GM18870 (cell line): Measurements from ENCODE around the gene CELF4.

ENCODE experiments used
- ATAC-seq: cut with Tn5 transposase; IDR thresholded peaks from one replicate; pipeline ENCODE4 v1.9.1; 2021; ENCODE audit warnings: moderate library complexity; ENCODE audit not compliant: unreplicated experiment

CELF4 gene

DNA sequence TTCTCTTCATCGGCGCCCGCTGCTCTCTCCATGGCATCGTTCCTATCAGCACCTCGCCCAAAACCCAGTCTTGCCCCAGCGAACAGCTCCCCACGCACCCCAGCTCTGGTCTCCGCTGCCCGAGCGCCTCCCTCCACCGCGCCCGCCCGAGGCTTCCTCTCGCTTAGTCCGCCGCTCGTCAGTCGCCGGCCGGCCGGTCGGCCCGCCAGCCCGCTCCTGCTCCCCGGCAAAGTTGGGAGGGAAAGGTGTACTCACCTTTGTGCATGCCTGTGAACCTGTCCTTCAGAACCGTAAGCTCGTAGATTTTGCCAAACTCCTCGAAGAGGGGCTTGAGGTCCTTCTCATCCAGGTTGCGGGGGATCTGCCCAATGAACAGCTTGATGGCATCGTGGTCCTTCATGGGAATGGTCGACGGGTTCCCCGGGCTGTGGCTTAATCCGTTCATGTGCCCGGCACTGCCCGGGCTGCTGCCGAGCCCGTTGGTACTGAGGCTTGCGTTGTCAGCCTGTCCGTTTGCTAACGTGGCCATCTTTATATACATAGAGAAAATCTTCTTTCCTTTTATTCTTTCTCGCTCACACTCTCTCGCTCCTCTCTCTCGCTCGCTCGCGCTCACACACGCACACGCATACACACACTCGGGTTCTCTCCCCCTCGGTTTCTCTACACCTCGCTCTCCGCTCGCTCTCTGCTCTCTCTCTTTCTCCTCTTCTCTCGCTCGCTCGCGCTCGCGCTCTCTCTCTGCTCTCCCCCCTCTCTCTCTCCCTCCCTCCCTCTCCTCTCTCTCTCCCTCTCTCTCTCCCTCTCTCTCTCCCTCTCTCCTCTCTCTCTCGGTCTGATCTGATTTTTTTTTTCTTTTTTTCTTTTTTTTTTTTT lies at the start of gene CELF4:
Gene CELF4 (minus strand): TSS at position 698 of the 876 bp plus-strand sequence.
- no peak for ATAC-seq

DNA sequence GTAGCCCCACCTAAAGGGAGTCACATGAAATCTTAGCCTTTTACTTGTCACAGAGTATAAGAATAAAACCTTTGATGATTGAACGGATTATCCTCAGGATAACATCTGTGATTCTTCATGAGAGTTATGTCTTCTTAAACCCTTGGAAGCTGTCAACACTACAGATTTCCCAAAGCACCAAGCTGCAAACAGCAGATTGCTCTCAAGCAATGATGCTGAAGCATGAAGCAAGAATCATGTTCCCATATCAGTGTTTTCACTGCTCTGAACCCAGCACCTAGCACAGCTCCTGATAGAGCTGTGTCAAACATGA lies 47.6 kb upstream of the CELF4 start:
- ATAC-seq, result no peak

DNA sequence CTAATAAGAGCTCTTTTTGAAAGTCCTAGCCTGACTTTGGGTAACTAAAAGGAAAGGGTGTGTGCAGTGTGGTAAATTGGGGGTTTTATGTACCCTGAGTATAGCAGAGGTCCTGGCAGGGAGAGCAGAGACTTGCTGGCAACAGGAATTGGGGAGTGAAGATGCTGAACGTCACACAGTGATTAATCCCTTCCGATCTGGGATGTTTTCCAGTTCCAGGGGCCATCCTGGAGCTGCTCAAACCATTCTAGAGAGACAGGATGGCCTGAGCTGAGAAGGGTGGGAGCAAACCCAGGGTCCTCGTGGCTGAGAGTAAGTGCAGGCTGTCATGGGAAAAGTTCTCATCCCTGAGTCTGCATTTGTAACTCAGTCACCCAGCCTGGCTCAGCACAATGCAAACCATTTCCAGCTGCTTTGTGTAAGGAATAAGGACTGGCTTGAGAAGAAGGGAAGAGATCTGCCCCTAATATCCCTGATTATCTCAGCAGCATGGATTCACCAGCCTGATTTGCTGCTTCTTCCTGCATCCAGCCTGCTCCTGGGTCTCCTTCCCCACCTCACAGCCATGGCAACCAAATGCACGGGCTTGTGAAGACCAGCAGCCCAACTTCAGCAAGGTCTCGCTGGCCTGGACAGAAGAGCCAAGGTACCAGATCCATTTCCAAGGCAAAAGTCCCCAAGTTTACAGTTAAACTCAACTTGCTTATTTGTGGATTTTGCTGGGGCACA lies 47.1 kb upstream of the CELF4 start:
- no peak for ATAC-seq

DNA sequence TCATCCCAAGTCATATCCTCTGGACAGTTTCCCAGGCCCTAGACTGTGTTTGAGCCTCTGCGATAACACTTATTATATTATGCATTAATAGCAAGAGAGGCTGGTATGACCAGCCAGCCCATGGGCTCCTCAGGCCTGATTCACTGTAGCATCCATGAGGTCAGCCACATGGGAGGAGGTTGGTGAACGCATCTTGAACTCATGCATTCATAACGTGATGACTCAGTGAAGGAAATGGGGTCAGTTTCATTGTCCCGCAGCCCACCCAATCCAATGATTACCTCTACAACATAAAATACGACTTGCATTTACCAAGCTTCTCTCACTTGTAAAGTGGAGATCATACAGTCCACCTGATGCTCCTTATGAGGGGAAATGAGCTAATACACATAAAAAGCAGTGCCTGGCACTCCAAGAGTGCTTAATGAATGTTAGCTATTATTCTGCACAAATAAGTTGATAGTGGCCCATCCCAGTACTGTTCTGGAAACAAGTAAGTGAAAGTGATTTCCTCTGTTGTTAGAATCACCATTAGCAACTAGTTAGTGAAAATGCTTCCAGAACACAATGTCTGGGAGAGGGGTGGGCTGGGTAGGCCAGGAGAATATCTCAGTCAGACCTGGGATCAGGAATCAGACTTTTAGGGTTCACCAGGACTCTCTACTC lies 46.1 kb upstream of the CELF4 start:
- ATAC-seq, result no peak

DNA sequence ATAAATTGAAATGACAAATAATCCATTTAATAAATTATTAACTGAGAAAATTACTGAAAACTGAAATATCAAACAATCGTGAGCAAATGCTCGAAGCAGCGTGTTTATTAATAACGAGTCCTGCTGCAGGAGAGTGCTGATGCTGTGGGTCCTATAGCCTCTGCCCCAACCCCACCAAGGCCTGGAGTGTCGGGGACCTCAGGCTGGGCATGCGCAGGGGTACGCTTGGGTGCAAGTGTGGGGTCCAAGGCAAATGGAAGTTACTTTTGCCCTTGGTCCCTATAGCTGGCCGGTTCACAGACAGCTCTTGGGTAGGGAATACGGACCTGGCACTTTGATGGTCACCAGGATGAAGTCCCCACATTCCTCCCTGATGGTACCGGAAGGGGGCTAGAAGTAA lies 43.3 kb upstream of the CELF4 start:
- ATAC-seq, result no peak

DNA sequence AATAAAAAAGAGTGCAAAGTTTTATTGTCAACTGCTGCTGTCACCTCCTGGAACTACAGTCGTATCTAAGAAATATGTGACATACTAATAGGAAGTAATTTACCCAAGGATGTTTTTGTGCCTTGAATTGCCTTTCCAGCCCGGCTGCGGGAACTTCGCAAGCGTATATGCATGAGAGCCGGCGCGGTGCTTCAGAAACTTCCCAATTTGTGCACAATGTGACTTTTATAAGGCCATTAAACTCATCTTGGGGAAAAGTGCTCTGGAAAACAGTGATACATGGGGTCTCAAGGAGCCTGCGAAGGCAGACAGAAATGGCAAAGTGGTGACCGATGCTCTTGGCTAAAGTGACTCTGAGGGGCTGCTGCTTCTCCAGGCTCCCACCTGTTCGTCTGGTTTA lies 41.7 kb upstream of the CELF4 start:
- ATAC-seq, result no peak

DNA sequence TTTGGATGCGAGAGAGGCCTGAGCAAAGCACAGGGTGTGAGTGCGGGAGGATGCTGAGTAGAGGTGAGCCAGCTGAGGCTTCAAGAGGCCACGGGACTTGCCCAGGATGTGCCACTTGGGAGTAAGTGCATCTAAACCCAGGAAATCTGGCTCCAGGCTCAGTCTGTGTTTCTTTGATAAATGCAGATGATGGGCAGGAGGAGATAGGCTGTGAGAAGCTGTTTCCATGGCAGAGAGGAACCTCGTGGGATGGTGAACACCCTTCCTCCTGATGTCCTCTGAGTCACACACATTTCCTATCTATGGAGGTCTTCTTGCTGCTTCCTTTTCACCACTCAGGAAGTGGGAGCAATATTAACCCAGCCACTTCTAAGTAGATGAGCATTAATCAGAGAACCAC lies 38.4 kb upstream of the CELF4 start:
- no peak for ATAC-seq

DNA sequence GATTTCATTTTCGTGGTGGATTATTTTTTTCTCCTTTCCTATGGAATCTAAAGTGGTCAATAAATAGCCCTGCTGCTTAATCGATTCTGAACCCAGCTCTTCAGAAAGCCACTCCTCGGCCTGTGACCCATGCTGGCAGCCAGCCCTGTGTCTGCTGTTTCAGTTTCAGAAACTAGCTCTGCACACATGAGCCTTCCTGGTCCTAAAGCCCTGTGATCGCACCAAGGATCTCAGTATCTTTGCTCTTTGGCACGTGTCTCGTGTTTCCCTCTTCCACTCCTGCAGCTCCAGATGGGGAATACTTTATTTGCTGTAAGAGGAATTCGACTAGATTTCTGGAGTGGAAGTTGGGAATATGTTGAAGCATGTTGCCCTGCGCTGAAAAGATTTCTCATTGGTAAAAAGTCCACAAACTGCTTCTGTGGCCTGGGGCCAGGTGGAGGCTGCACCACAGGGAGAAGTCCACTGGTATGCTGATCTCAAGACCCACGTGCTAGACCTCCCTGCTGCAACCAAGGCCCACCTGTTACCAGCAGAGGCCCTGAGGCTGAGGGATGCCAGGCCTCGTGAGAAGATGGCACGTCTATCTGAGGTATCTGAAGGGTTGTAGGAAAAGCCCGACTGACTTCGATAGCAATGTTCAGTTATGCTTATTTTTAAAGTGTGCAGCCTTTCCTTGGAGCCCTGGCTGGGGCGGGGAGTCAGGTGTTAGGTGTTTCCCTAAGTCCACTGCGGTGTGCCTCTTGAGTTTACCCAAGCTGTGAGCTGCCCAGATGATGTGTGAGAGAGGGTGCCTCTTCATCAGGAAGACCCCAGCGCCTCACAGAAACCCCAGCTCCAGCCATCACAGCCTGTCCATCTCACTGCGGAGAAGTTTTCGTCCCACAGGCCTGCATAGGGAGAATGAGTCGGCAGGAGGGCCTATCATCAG lies 33.6 kb upstream of the CELF4 start:
- ATAC-seq, result no peak

DNA sequence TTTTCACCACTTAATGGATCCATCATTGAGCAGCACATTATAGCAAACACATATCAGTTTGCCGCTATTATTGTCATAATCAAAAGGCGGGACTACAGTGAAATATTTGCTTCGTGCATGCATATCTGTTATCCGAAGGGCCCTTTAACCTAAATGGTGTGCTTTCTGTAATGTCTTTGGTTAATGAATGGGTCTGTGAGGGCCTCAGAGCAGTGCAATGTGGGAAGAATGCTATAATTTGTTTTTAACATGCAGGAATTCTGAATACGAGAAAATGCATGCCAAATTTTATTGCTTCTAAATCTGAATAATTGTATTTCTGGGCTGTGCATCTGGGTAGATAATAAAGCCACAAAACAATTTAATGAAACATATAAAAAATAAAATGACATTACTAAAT lies 32.8 kb upstream of the CELF4 start:
- no peak for ATAC-seq

DNA sequence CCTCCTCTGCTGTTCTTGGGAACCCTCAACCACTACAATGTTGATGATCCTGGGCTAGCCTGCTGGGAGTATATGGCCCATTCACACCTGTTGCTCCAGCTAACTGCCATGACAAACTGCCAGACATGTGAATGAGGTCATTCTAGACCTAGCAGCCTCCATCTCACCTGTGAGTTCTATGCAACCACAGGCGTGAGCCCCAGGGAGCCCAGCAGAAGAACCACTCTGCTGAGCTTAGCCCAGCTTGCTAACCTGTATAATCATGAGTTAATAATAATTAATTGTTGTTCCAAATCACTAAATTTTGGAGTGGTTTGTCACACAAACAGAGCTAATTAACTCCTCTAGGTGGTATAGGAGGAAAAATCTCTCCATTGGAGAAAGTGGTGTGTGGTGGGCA lies 24.7 kb upstream of the CELF4 start:
- ATAC-seq, result no peak

DNA sequence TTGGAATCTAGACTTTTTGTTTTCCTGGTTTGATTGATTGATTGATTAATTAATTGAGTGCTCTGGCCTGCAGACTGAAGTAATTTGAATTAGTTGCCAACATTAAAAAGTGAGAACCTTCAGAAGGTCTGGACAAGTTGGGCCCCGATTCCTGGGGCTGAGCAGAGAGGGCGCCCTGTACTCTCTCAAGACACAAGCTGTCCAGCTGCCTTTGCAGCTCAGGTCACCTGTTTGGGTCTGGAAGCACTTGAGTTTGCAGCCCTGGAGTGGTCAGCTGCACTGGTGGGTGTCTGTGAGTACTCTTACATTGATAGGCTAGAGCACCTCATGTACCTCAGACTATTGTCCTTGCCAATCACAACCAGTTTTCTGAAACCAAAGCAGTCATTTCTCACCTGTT lies 22.7 kb upstream of the CELF4 start:
- no peak for ATAC-seq

DNA sequence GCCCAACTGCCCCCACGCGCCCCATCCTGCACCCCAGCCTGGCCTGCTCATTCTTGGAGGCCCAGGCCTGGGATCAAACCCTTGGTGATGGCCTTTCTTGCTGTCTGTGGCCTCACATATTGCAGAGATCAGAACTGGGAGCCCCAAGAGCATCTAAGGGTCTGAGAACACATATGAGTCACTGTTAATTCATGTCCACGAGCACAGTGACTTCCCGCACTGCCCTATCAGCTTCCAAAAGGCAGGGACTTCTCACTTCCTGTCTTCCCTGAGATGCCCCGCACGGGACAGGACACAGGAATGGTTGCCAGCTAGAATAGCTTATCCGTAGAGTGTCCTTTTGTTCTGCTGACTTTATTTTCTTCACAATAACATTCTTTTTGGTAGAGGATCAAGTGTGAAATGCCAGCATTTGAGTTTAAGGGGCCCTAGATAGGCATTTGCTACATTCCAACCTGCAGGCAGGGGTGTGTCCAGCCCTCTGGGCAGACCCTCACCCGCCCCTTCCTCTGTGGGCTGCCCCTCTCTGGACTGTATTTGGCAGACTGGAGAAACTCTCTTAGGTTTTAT lies 21.1 kb upstream of the CELF4 start:
- no peak for ATAC-seq

DNA sequence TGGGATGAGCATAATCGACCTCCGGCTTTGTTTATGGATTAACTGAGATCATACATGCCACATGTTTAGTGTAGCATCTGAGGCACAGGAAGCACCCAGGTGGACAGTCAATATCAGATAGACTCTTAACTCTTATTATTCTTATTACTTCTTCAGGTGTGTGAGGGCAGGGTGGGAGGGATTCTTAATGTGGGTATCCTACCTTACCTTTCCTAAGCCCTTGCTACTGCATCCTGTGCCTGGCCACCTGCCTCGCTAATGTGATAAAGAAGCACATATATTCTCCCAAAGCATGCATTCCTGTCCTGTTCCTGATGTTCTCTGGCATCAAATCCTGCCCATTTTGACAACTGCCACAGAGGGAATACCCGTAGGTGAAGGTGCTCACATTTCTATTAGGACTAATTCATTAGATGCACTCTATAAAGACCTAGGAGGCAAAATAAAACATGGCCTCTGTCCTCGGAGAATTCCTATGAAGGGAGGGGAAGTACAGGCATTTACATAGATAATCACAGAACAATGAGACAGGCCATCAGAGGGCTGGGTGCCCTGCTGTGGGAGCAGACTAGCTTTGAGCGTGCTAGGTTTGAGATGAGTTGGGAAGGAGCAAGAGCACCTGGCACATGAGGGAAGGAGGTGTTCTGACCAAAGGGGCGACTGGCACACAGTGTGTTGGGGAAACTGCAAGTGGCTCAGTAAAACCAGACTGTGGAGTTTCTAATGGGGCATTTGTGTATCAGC lies 19.5 kb upstream of the CELF4 start:
- ATAC-seq, result no peak

DNA sequence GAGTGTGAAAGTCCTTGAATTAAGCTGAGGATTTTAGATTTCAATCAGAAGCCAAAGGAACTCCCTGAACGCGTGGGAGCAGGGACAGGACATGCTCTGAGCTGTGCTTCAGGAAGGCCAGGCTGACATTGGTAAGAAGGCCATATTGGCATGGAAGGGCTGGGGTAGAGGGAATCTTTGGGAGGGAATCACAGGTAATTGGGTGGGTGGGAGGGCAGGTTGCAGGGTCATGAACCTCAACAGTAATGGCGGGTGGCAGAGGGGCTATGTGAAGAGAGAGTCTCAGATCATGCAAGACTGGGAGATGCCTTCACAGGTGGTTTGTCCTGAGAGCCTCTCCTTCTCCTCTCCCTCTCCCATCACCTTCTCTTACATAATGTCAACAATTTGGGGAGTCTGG lies 18.6 kb upstream of the CELF4 start:
- ATAC-seq, result no peak

DNA sequence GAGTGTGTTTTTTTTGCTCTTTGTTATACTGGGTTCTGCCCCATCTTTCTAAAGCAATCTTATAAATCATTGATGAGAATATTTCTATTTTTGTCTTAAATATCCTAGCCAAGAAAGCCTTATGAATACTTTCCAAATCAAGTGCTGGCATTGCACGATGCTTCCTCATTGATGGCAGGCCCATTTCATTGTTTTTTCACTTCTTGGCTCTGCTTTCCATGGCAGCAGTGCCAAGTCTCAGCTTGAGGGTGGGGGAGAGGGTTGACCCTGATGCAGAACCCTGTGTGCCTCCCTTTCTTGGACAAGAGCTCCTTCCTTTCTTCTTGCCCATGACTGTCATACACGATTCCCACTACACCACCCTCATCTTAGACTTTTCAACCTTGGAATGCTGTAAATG lies 16.7 kb upstream of the CELF4 start:
- no peak for ATAC-seq

DNA sequence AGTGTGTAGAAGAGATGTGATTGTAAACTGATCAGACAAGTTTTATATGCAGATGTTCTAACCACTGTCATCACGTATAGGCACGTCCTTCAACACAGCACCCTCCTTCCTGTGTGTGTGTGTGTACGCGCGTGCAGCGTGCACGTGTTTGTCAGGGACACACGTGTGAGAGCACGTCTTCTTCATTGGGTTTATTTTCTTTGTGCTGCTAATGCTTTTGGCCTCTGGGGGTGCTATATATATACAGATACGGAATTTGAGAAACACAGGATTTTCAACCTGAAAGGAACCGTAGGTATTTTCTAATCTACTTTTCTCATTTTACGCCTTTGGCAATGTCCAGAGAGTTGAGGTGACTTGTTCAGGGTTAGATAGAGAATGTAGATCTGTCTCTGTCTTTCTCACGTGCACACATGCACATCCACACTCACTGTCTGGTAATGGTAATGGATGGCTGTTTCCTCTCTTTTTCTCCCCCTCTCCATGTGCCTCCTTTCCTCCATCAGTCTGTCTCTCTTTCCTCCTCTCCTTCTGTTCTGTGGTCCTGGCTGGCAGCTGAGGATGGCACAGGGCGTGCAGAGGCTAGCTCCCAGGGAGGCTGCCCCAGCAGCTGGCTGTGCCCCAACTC lies 13.4 kb upstream of the CELF4 start:
- ATAC-seq, result peak; percentile 58

DNA sequence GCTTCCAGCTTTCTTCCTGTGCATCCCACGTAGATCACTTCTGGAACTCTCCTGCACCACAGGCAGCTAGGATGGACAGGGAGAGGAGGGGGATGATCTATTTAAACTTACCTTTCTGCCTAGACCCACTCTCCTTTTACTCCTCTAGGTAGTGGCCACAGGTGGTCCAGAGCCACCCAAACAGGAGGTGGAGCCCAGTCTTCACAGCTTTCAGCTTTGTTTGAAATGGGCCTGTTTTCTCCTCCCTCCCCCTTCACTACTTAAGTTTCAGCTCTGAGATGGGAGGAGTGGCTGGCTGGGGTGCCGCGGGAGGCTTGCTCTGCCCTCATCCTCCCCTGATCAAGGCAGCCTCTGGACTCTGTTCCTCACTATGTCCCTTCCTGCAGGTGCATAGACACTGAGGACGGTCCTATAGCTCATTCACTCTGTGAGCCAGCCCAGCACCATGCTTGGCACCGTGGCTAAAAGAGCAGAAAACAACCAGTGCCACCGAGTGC lies 12.6 kb upstream of the CELF4 start:
- ATAC-seq, result no peak

DNA sequence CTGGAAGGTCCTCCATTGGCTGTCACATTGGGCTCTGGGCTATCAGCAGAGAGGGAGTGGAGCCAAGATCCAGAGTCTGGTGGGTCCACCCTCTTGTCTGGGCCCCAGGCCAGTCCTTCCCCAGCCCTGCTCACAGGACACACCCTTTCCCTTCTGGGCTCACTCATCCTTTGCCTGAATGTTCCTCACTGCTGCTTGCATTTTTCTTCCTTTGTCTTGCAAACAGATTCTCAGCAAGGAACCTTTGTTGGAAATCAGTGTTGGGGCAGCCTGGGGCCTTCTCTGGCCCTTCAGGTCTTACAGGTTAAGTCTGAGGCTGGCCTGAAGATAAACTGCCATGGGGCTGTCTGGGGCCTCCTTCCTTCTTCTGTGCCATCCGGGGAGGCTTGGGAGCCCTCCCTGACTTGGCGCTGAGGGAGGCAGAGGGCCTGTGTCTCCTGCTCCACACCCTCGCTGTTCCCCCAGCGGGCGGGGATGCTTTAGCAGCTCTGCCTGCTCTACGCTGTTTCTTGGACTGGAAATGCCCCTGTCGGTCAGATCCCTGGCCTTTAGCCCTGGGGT lies 11.5 kb upstream of the CELF4 start:
- no peak for ATAC-seq

DNA sequence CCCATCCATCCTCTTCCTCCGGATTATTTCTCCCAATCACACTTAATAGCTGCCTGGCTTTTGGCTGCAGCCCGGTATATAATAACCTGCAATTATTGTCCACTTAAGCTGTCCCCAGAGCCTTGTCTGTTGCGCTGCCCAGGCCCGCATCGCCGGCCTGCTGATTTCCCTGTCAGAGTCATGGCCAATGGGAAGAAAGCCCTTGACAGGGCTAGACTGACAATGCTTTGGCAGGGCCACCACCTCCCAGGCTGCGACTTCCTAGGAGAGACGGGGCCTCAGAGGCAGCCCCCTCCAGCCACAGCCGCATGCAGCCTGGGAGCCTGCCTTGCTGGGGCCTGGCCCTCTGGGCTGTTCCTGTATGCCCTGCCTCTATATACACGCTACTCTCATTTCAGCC lies 10.0 kb upstream of the CELF4 start:
- no peak for ATAC-seq
